HEK293 (cell line): ENCODE measurements around the gene RPUSD4.

ENCODE experiments used
- GLI4 ChIP-seq: fragments of 450-650 bp; formaldehyde crosslinking; IDR thresholded peaks from 2 replicates; pipeline ENCODE4 v1.5.1; 2016; ENCODE audit warnings: missing biosample characterization, missing genetic modification characterization
- GLIS1 ChIP-seq: fragments of 450-650 bp; formaldehyde crosslinking; IDR thresholded peaks from 2 replicates; pipeline ENCODE4 v1.5.1; 2016; ENCODE audit warnings: missing biosample characterization, missing genetic modification characterization
- HOXA7 ChIP-seq: sonication (generic); formaldehyde crosslinking; IDR thresholded peaks from 2 replicates; pipeline ENCODE4 v1.8.1; 2022; ENCODE audit warnings: missing genetic modification reagents, borderline replicate concordance
- HOXC10 ChIP-seq: sonication (generic); formaldehyde crosslinking; IDR thresholded peaks from 2 replicates; pipeline ENCODE4 v1.8.1; 2023; ENCODE audit warnings: mild to moderate bottlenecking, missing genetic modification reagents
- TRIM28 ChIP-seq: IDR thresholded peaks from 2 replicates; pipeline ENCODE4 v1.6.1; 2011; ENCODE audit warnings: low read length, control low read depth, borderline replicate concordance
- YY2 ChIP-seq: fragments of 450-650 bp; formaldehyde crosslinking; IDR thresholded peaks from 2 replicates; pipeline ENCODE4 v1.5.1; 2016; ENCODE audit warnings: missing biosample characterization, missing genetic modification characterization
- ZBTB7A ChIP-seq: fragments of 450-650 bp; formaldehyde crosslinking; IDR thresholded peaks from 2 replicates; pipeline ENCODE4 v1.5.1; 2016; ENCODE audit warnings: low read depth, missing biosample characterization, missing genetic modification characterization
- ZEB2 ChIP-seq: fragments of 450-650 bp; formaldehyde crosslinking; IDR thresholded peaks from 2 replicates; pipeline ENCODE4 v1.5.1; 2016; ENCODE audit warnings: missing biosample characterization, missing genetic modification characterization
- ZNF138 ChIP-seq: fragments of 450-650 bp; formaldehyde crosslinking; IDR thresholded peaks from 2 replicates; pipeline ENCODE4 v1.5.1; 2016; ENCODE audit warnings: missing biosample characterization, missing genetic modification characterization, borderline replicate concordance
- ZNF174 ChIP-seq: fragments of 450-650 bp; formaldehyde crosslinking; IDR thresholded peaks from 2 replicates; pipeline ENCODE4 v1.5.0; 2017; ENCODE audit warnings: missing biosample characterization, mild to moderate bottlenecking, missing genetic modification characterization
- ZNF239 ChIP-seq: fragments of 450-650 bp; formaldehyde crosslinking; IDR thresholded peaks from 2 replicates; pipeline ENCODE4 v1.5.1; 2016; ENCODE audit warnings: missing biosample characterization, missing genetic modification characterization
- ZNF510 ChIP-seq: fragments of 450-650 bp; formaldehyde crosslinking; IDR thresholded peaks from 2 replicates; pipeline ENCODE4 v1.5.1; 2018; ENCODE audit warnings: mild to moderate bottlenecking, missing genetic modification characterization, missing biosample characterization; ENCODE audit not compliant: insufficient replicate concordance
- ZNF529 ChIP-seq: fragments of 450-650 bp; formaldehyde crosslinking; IDR thresholded peaks from 2 replicates; pipeline ENCODE4 v1.5.1; 2017; ENCODE audit warnings: missing genetic modification characterization, missing biosample characterization; ENCODE audit not compliant: insufficient replicate concordance
- ZNF610 ChIP-seq: fragments of 450-650 bp; formaldehyde crosslinking; IDR thresholded peaks from 2 replicates; pipeline ENCODE4 v1.5.1; 2016; ENCODE audit warnings: missing biosample characterization, missing genetic modification characterization, borderline replicate concordance
- ZNF621 ChIP-seq: fragments of 450-650 bp; formaldehyde crosslinking; IDR thresholded peaks from 2 replicates; pipeline ENCODE4 v1.5.1; 2017; ENCODE audit warnings: missing biosample characterization, missing genetic modification characterization
- ZNF658 ChIP-seq: fragments of 450-650 bp; formaldehyde crosslinking; IDR thresholded peaks from 2 replicates; pipeline ENCODE4; 2016; ENCODE audit warnings: missing biosample characterization, missing genetic modification characterization
- ZNF785 ChIP-seq: fragments of 450-650 bp; formaldehyde crosslinking; IDR thresholded peaks from 2 replicates; pipeline ENCODE4 v1.5.1; 2016; ENCODE audit warnings: missing biosample characterization, missing genetic modification characterization
- TF ChIP-seq, protein P1 (sequence below): fragments of 450-650 bp; formaldehyde crosslinking; IDR thresholded peaks from 2 replicates; pipeline ENCODE4; 2016; ENCODE audit warnings: missing biosample characterization, missing genetic modification characterization
- TF ChIP-seq, protein P2 (sequence below): fragments of 450-650 bp; formaldehyde crosslinking; IDR thresholded peaks from 2 replicates; pipeline ENCODE4 v1.5.1; 2016; ENCODE audit warnings: missing biosample characterization, missing genetic modification characterization
- TF ChIP-seq, protein P3 (sequence below): fragments of 450-650 bp; formaldehyde crosslinking; IDR thresholded peaks from 2 replicates; pipeline ENCODE4 v1.5.1; 2016; ENCODE audit warnings: missing biosample characterization, missing genetic modification characterization
- TF ChIP-seq, protein P4 (sequence below): fragments of 450-650 bp; formaldehyde crosslinking; IDR thresholded peaks from 2 replicates; pipeline ENCODE4 v1.5.1; 2016; ENCODE audit warnings: missing biosample characterization, missing genetic modification characterization, low read depth
- TF ChIP-seq, protein P5 (sequence below): fragments of 450-650 bp; formaldehyde crosslinking; IDR thresholded peaks from 2 replicates; pipeline ENCODE4 v1.5.1; 2016; ENCODE audit warnings: missing biosample characterization, missing genetic modification characterization
- TF ChIP-seq, protein P6 (sequence below): fragments of 450-650 bp; formaldehyde crosslinking; IDR thresholded peaks from 2 replicates; pipeline ENCODE4 v1.5.1; 2017; ENCODE audit warnings: missing biosample characterization, missing genetic modification characterization
- TF ChIP-seq, protein P7 (sequence below): fragments of 450-650 bp; formaldehyde crosslinking; IDR thresholded peaks from 2 replicates; pipeline ENCODE4 v1.5.1; 2016; ENCODE audit warnings: missing biosample characterization, missing genetic modification characterization
- TF ChIP-seq, protein P8 (sequence below): fragments of 450-650 bp; formaldehyde crosslinking; IDR thresholded peaks from 2 replicates; pipeline ENCODE4 v1.5.1; 2016; ENCODE audit warnings: missing biosample characterization, missing genetic modification characterization

The RPUSD4 gene

DNA sequence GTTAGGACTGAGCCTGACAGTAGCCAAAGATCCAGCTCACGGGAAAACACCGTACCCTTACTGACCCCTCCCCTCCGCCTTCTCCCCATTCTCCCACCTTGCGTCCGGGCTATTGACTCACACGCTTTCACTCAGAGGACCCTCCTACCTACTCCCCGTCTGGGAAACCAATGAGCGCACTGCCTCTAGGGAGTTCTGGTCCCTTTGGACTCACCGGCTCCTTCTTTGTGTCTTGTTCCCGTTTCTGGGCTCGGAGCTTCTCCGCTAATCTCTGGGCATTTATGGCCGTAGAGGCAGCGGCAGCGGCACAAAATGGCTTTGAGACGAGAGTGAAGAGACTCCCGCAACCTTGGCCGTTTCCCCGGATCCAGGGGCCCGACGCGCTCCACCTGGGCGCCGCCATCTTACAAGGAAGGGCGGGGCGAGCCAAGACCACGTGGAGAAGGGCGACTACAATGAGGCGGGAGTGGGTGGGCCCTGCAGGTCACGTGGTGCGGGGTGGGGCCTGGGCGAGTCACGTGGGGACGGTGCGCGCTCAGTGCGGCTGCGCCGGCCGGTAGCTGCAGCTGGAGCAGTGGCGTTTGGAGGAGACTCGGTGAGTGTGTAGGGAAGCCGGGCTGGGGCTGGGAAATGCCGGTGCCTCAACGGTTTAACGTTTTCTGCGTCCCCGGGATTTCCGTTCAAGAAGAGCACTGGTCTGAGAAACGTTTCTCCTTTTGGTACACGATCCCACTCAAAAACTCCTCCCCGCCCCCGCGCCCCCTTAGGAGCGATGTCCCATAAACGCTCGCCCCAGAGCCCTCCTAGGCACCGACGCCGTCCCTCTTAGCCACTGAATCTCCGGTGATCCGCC is at the start of gene RPUSD4, which contains the start of gene FAM118B (continued):
- TF ChIP-seq, protein P1, sequence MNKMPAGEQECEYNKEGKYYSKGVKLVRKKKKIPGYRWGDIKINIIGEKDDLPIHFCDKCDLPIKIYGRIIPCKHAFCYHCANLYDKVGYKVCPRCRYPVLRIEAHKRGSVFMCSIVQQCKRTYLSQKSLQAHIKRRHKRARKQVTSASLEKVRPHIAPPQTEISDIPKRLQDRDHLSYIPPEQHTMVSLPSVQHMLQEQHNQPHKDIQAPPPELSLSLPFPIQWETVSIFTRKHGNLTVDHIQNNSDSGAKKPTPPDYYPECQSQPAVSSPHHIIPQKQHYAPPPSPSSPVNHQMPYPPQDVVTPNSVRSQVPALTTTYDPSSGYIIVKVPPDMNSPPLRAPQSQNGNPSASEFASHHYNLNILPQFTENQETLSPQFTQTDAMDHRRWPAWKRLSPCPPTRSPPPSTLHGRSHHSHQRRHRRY (tag by site-specific recombination), result no peak
- TF ChIP-seq ZNF785 (no peak), TRIM28 (no peak), ZNF658 (tag by site-specific recombination) (no peak), ZNF138 (tag by site-specific recombination) (no peak), ZEB2 (tag by site-specific recombination) (peak; percentile 64; the same call in 1 of the 2 replicates), GLIS1 (tag by site-specific recombination) (no peak; the same call in 1 of the 2 replicates), ZNF529 (tag by site-specific recombination) (no peak), ZNF621 (tag by site-specific recombination) (no peak), HOXC10 (no peak), ZNF174 (tag by site-specific recombination) (no peak), ZNF510 (no peak), HOXA7 (CRISPR knock-in tag) (no peak), YY2 (tag by site-specific recombination) (peak; percentile 89), ZNF610 (tag by site-specific recombination) (no peak), ZBTB7A (tag by site-specific recombination) (no peak), GLI4 (tag by site-specific recombination) (no peak), ZNF239 (no peak)
- TF ChIP-seq, protein P2, sequence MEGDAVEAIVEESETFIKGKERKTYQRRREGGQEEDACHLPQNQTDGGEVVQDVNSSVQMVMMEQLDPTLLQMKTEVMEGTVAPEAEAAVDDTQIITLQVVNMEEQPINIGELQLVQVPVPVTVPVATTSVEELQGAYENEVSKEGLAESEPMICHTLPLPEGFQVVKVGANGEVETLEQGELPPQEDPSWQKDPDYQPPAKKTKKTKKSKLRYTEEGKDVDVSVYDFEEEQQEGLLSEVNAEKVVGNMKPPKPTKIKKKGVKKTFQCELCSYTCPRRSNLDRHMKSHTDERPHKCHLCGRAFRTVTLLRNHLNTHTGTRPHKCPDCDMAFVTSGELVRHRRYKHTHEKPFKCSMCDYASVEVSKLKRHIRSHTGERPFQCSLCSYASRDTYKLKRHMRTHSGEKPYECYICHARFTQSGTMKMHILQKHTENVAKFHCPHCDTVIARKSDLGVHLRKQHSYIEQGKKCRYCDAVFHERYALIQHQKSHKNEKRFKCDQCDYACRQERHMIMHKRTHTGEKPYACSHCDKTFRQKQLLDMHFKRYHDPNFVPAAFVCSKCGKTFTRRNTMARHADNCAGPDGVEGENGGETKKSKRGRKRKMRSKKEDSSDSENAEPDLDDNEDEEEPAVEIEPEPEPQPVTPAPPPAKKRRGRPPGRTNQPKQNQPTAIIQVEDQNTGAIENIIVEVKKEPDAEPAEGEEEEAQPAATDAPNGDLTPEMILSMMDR (tag by site-specific recombination), result no peak
- TF ChIP-seq, protein P3, sequence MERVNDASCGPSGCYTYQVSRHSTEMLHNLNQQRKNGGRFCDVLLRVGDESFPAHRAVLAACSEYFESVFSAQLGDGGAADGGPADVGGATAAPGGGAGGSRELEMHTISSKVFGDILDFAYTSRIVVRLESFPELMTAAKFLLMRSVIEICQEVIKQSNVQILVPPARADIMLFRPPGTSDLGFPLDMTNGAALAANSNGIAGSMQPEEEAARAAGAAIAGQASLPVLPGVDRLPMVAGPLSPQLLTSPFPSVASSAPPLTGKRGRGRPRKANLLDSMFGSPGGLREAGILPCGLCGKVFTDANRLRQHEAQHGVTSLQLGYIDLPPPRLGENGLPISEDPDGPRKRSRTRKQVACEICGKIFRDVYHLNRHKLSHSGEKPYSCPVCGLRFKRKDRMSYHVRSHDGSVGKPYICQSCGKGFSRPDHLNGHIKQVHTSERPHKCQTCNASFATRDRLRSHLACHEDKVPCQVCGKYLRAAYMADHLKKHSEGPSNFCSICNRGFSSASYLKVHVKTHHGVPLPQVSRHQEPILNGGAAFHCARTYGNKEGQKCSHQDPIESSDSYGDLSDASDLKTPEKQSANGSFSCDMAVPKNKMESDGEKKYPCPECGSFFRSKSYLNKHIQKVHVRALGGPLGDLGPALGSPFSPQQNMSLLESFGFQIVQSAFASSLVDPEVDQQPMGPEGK (tag by site-specific recombination), result 0 out of 2 replicates have a peak, but pooled peaks have one; percentile 12
- TF ChIP-seq, protein P4, sequence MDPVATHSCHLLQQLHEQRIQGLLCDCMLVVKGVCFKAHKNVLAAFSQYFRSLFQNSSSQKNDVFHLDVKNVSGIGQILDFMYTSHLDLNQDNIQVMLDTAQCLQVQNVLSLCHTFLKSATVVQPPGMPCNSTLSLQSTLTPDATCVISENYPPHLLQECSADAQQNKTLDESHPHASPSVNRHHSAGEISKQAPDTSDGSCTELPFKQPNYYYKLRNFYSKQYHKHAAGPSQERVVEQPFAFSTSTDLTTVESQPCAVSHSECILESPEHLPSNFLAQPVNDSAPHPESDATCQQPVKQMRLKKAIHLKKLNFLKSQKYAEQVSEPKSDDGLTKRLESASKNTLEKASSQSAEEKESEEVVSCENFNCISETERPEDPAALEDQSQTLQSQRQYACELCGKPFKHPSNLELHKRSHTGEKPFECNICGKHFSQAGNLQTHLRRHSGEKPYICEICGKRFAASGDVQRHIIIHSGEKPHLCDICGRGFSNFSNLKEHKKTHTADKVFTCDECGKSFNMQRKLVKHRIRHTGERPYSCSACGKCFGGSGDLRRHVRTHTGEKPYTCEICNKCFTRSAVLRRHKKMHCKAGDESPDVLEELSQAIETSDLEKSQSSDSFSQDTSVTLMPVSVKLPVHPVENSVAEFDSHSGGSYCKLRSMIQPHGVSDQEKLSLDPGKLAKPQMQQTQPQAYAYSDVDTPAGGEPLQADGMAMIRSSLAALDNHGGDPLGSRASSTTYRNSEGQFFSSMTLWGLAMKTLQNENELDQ (tag by site-specific recombination), result no peak
- TF ChIP-seq, protein P5, sequence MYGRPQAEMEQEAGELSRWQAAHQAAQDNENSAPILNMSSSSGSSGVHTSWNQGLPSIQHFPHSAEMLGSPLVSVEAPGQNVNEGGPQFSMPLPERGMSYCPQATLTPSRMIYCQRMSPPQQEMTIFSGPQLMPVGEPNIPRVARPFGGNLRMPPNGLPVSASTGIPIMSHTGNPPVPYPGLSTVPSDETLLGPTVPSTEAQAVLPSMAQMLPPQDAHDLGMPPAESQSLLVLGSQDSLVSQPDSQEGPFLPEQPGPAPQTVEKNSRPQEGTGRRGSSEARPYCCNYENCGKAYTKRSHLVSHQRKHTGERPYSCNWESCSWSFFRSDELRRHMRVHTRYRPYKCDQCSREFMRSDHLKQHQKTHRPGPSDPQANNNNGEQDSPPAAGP, result no peak
- TF ChIP-seq, protein P6, sequence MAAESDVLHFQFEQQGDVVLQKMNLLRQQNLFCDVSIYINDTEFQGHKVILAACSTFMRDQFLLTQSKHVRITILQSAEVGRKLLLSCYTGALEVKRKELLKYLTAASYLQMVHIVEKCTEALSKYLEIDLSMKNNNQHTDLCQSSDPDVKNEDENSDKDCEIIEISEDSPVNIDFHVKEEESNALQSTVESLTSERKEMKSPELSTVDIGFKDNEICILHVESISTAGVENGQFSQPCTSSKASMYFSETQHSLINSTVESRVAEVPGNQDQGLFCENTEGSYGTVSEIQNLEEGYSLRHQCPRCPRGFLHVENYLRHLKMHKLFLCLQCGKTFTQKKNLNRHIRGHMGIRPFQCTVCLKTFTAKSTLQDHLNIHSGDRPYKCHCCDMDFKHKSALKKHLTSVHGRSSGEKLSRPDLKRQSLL (tag by site-specific recombination), result no peak
- TF ChIP-seq, protein P7, sequence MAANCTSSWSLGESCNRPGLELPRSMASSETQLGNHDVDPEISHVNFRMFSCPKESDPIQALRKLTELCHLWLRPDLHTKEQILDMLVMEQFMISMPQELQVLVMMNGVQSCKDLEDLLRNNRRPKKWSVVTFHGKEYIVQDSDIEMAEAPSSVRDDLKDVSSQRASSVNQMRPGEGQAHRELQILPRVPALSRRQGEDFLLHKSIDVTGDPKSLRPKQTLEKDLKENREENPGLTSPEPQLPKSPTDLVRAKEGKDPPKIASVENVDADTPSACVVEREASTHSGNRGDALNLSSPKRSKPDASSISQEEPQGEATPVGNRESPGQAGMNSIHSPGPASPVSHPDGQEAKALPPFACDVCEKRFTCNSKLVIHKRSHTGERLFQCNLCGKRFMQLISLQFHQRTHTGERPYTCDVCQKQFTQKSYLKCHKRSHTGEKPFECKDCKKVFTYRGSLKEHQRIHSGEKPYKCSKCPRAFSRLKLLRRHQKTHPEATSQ (tag by site-specific recombination), result no peak
- TF ChIP-seq, protein P8, sequence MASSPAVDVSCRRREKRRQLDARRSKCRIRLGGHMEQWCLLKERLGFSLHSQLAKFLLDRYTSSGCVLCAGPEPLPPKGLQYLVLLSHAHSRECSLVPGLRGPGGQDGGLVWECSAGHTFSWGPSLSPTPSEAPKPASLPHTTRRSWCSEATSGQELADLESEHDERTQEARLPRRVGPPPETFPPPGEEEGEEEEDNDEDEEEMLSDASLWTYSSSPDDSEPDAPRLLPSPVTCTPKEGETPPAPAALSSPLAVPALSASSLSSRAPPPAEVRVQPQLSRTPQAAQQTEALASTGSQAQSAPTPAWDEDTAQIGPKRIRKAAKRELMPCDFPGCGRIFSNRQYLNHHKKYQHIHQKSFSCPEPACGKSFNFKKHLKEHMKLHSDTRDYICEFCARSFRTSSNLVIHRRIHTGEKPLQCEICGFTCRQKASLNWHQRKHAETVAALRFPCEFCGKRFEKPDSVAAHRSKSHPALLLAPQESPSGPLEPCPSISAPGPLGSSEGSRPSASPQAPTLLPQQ, result peak; percentile 87
